IMR-90 (cell line): ENCODE data around the gene STAT5B. TPM values are rescaled to one million over a fixed set of nuclear protein-coding genes. Genes with fewer than 3 reads are reported as not detected.

ENCODE experiments used
- ATAC-seq: fragments of 200-7000 bp; cut with Tn5 transposase; 2 replicates; pipeline ENCODE4 v1.9.1; 2020; ENCODE audit warnings: low read depth, mild to moderate bottlenecking, moderate library complexity
- BruUV-seq: library from RNA; stranded (reverse); fragments of 400-500 nt; replicated peaks from 2 replicates; lab custom pipeline; 2021; lab: Mats Ljungman, UMichigan
- CTCF ChIA-PET: fragments of 300-600 bp; formaldehyde crosslinking; extraction: SDS; loops from one replicate; lab custom pipeline; 2021; ENCODE audit warnings: antibody characterized with exemption; lab: Yijun Ruan, JAX
- POLR2A ChIA-PET: fragments of 300-600 bp; sonication (Branson Sonifier 250); formaldehyde crosslinking; loops from one replicate; lab custom pipeline; 2022; ENCODE audit warnings: antibody characterized with exemption; ENCODE audit not compliant: unreplicated experiment; lab: Charles Lee
- DNase-seq: peaks from one replicate; pipeline ENCODE4 v3.0.0; 2013
- H2AFZ ChIP-seq: replicated peaks from 2 replicates; pipeline ENCODE3; 2013; ENCODE audit warnings: low read length, mild to moderate bottlenecking; ENCODE audit not compliant: poor library complexity
- H2AK5ac ChIP-seq: 2 replicates; pipeline ENCODE4 v1.6.1; 2013; ENCODE audit warnings: low read depth, low read length, inconsistent platforms
- H2AK9ac ChIP-seq: replicated peaks from 2 replicates; pipeline ENCODE3; 2013; ENCODE audit warnings: mild to moderate bottlenecking, low read depth, low read length, moderate library complexity; ENCODE audit not compliant: poor library complexity
- H2BK120ac ChIP-seq: 2 replicates; pipeline ENCODE4 v1.6.1; 2013; ENCODE audit warnings: low read depth, low read length, inconsistent platforms
- H2BK15ac ChIP-seq: 3 replicates; pipeline ENCODE4 v1.6.1; 2013; ENCODE audit warnings: low read depth, low read length, inconsistent platforms
- H2BK20ac ChIP-seq: 2 replicates; pipeline ENCODE4 v1.6.1; 2013; ENCODE audit warnings: low read depth, mild to moderate bottlenecking, inconsistent platforms, low read length, moderate library complexity
- H2BK5ac ChIP-seq: 2 replicates; pipeline ENCODE4 v1.6.1; 2013; ENCODE audit warnings: mild to moderate bottlenecking, low read depth, low read length, inconsistent platforms; ENCODE audit not compliant: poor library complexity, severe bottlenecking
- H3K14ac ChIP-seq: replicated peaks from 2 replicates; pipeline ENCODE4 v1.6.1; 2013; ENCODE audit warnings: low read depth, low read length, inconsistent platforms
- H3K18ac ChIP-seq: 2 replicates; pipeline ENCODE4 v1.6.1; 2013; ENCODE audit warnings: low read depth, low read length, control low read depth
- H3K23ac ChIP-seq: 2 replicates; pipeline ENCODE4 v1.6.1; 2013; ENCODE audit warnings: low read depth, low read length, inconsistent platforms
- H3K27ac ChIP-seq: 2 replicates; pipeline ENCODE4 v1.5.1; 2013; ENCODE audit warnings: mild to moderate bottlenecking, control low read depth, low read length; ENCODE audit not compliant: insufficient read depth
- H3K27me3 ChIP-seq: 2 replicates; pipeline ENCODE4 v1.6.1; 2013; ENCODE audit warnings: low read length; ENCODE audit not compliant: control insufficient read depth, insufficient read depth
- H3K36me3 ChIP-seq: 2 replicates; pipeline ENCODE4 v1.6.1; 2013; ENCODE audit warnings: low read length, mixed read lengths; ENCODE audit not compliant: control insufficient read depth, insufficient read depth
- H3K4ac ChIP-seq: 2 replicates; pipeline ENCODE4 v1.6.1; 2013; ENCODE audit warnings: low read depth, low read length, inconsistent platforms
- H3K4me1 ChIP-seq: 2 replicates; pipeline ENCODE4 v1.6.1; 2013; ENCODE audit warnings: low read length, mixed read lengths; ENCODE audit not compliant: control insufficient read depth, insufficient read depth
- H3K4me2 ChIP-seq: 2 replicates; pipeline ENCODE4 v1.6.1; 2013; ENCODE audit warnings: low read depth, mild to moderate bottlenecking, control low read depth, low read length, moderate library complexity
- H3K4me3 ChIP-seq: 2 replicates; pipeline ENCODE4 v1.5.1; 2013; ENCODE audit warnings: low read depth, mild to moderate bottlenecking, control low read depth, low read length, moderate library complexity; ENCODE audit not compliant: insufficient read depth
- H3K56ac ChIP-seq: 2 replicates; pipeline ENCODE4 v1.6.1; 2013; ENCODE audit warnings: low read length, inconsistent platforms; ENCODE audit not compliant: insufficient read depth; ENCODE audit errors: extremely low read depth
- H3K79me1 ChIP-seq, 2 experiments: 2 replicates each; pipeline ENCODE4 v1.6.1; 2013; ENCODE audit warnings: low read length in 2 of 2, inconsistent platforms in 1 of 2, low read depth in 1 of 2
- H3K9ac ChIP-seq: 2 replicates; pipeline ENCODE4 v1.6.1; 2013; ENCODE audit warnings: low read depth, low read length, control low read depth
- H3K9me1 ChIP-seq: 2 replicates; pipeline ENCODE4 v1.6.1; 2013; ENCODE audit warnings: low read length, inconsistent platforms; ENCODE audit not compliant: insufficient read depth
- H3K9me3 ChIP-seq: 2 replicates; pipeline ENCODE4 v1.6.1; 2013; ENCODE audit warnings: low read length; ENCODE audit not compliant: control insufficient read depth, insufficient read depth
- H4K20me1 ChIP-seq: 2 replicates; pipeline ENCODE4 v1.6.1; 2013; ENCODE audit warnings: low read length, inconsistent platforms; ENCODE audit not compliant: insufficient read depth
- H4K5ac ChIP-seq: 2 replicates; pipeline ENCODE4 v1.6.1; 2013; ENCODE audit warnings: mild to moderate bottlenecking, low read depth, low read length, control low read depth
- H4K8ac ChIP-seq, 2 experiments: 2 replicates each; pipeline ENCODE4 v1.6.1; 2013; ENCODE audit warnings: low read depth in 2 of 2, low read length in 2 of 2, control low read depth in 1 of 2, inconsistent platforms in 1 of 2
- H4K91ac ChIP-seq: 2 replicates; pipeline ENCODE4 v1.6.1; 2013; ENCODE audit warnings: low read depth, low read length, inconsistent platforms; ENCODE audit not compliant: insufficient read depth
- BHLHE40 ChIP-seq: fragments of 150-350 bp; IDR thresholded peaks from 2 replicates; pipeline ENCODE4 v1.6.1; 2016; ENCODE audit warnings: mild to moderate bottlenecking, low read depth, low read length
- CEBPB ChIP-seq: IDR thresholded peaks from 2 replicates; pipeline ENCODE4 v1.6.1; 2012; ENCODE audit warnings: low read depth, low read length, improper control_type of control experiment
- FOS ChIP-seq: fragments of 150-350 bp; IDR thresholded peaks from 2 replicates; pipeline ENCODE4 v1.6.1; 2016; ENCODE audit warnings: low read depth, low read length
- MAZ ChIP-seq: IDR thresholded peaks from 2 replicates; pipeline ENCODE4 v1.6.1; 2012; ENCODE audit warnings: low read depth, mild to moderate bottlenecking, low read length, improper control_type of control experiment, moderate library complexity, borderline replicate concordance
- NFE2L2 ChIP-seq: fragments of 150-350 bp; IDR thresholded peaks from 2 replicates; pipeline ENCODE4 v1.6.1; 2016; ENCODE audit warnings: low read depth, mild to moderate bottlenecking, low read length
- POLR2A ChIP-seq: IDR thresholded peaks from 2 replicates; pipeline ENCODE4 v1.6.1; 2012; ENCODE audit warnings: mild to moderate bottlenecking, low read depth, low read length
- RAD21 ChIP-seq: IDR thresholded peaks from 2 replicates; pipeline ENCODE4 v1.6.1; 2012; ENCODE audit warnings: low read length, improper control_type of control experiment
- RCOR1 ChIP-seq: IDR thresholded peaks from 2 replicates; pipeline ENCODE4 v1.6.1; 2012; ENCODE audit warnings: mild to moderate bottlenecking, low read length, improper control_type of control experiment; ENCODE audit not compliant: insufficient replicate concordance
- RFX5 ChIP-seq: IDR thresholded peaks from 2 replicates; pipeline ENCODE4 v1.8.0; 2012; ENCODE audit warnings: low read depth, mild to moderate bottlenecking, low read length, moderate library complexity
- WGBS, 2 experiments: methylation state at CpG; one replicate each; pipeline versions ENCODE4 v1.1.5 to v1.1.7; 2013; ENCODE audit warnings: missing lambda C conversion rate in 2 of 2; ENCODE audit not compliant: insufficient read length in 1 of 2; ENCODE audit errors: extremely low coverage in 2 of 2; 5-methylcytosine and 5-hydroxymethylcytosine counted together
- dilution Hi-C: fragments of 300-500 bp; cut with HindIII; formaldehyde crosslinking; loops from one replicate; pipeline ENCODE4 v1.14.3; 2018; ENCODE audit warnings: low sequenced_read_pairs; ENCODE audit not compliant: unreplicated experiment
- in situ Hi-C: fragments of 300-500 bp; cut with MboI; formaldehyde crosslinking; loops from 3 replicates; pipeline ENCODE4 v1.14.3; 2019; ENCODE audit warnings: low sequenced_read_pairs, inconsistent platforms, mixed read lengths
- intact Hi-C: fragments of 100-400 bp; cut with micrococcal nuclease; formaldehyde crosslinking; loops from 2 replicates; pipeline ENCODE4 v1.10.0; 2022
- polyA plus RNA-seq, 3 experiments: library from polyadenylated mRNA; depleted of rRNA; stranded (reverse); fragments of >200 nt; gene quantifications; 2 replicates each; pipeline ENCODE4 v1.2.3, GENCODE V29; 2012; ENCODE audit warnings: low replicate concordance in 1 of 3
- total RNA-seq: library from RNA; depleted of rRNA; stranded (reverse); fragments of >200 nt; gene quantifications from 2 replicates; pipeline ENCODE4 v1.2.3, GENCODE V29; 2012
- TF ChIP-seq, protein P1 (sequence below): fragments of 150-350 bp; IDR thresholded peaks from 2 replicates; pipeline ENCODE4 v1.6.1; 2017; ENCODE audit warnings: mild to moderate bottlenecking, antibody characterized with exemption, low read length, low read depth
- TF ChIP-seq, protein P2 (sequence below): conservative IDR thresholded peaks from 2 replicates; pipeline ENCODE4 v1.5.1; 2012; ENCODE audit warnings: mild to moderate bottlenecking, low read depth, low read length, improper control_type of control experiment
- TF ChIP-seq, protein P3 (sequence below): fragments of 150-350 bp; IDR thresholded peaks from 2 replicates; pipeline ENCODE4 v1.6.1; 2016; ENCODE audit warnings: low read depth, mild to moderate bottlenecking, low read length, moderate library complexity, borderline replicate concordance

The STAT5B gene
- total and polyA plus RNA-seq, 2 of the 4 experiments (the other 2 are of a cell fraction), result 24.4 to 29.6 TPM

DNA sequence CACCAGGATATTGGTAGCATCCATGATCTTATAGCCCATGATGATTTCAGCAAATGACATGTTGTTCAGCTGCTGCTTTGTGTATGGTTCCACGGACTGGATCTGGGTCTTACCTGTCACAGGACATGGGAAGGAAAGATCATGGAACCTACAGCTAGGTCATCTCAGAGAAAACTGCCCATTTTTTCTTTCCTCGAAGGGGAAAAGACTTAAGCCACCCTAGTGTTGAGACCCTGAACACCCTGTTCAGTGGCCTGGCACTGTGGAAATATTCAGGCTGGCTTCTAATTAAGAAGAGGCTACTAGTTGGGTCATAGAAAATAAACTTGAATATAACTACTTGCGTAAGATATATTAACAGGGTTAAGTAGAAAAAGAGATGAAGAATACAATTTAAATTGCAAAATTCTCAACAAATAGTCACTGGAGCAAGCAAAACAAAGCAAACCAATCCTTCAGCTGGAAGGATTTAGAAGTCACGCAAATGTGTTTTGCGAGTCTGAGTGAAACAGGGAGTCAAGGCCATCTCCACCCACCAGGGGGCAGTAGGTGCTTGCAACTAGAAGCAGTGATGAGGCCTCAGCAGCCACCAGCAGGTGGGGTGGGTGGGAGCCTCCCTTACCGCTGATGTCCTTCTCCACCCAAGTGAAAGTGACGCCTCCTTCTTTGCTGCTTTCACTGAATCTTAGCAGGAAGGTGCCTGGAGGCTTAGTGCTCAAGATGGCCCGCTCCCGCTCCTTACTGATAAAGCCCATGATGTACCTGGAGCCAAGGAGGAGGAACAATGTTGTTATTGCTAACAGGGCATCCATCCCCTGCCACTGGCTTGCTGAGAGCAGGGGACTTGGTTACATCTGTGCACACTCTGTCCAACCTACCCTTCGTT, 46.4 kb upstream of the STAT5B start:
- H3K56ac ChIP-seq, result no peak overlapping the region; the same call in 1 of the 2 replicates
- ChIA-PET POLR2A (no interaction called here), CTCF (interaction anchor here (0.6 to 1.4 kb wide), 9 partner anchors 20 to 208 kb away, joined by 3 to 4 read pairs (median 3); no protein-coding TSS in a partner anchor)
- peak overlapping the region; percentile 25; the same call in 1 of the 2 replicates for H3K23ac ChIP-seq
- H3K18ac ChIP-seq, result peak overlapping the region; percentile 66
- peak overlapping the region; percentile 73; the same call in 1 of the 2 replicates for H3K27ac ChIP-seq
- peak overlapping the region; percentile 78 for H2AK5ac ChIP-seq
- H2AK9ac ChIP-seq, result peak overlapping the region; percentile 21
- peak; percentile 87 for ATAC-seq
- H3K9me1 ChIP-seq, result peaks cover 29% of the 10 kb centered on the region
- no CpG with 5 or more reads among the region's 10 CpGs for WGBS, 2 experiments
- H4K91ac ChIP-seq, result peak overlapping the region; percentile 55
- 0 out of 2 replicates have a peak overlapping the region, but pooled peaks have one; percentile 1 for H3K9ac ChIP-seq
- peak overlapping the region; percentile 4 for H2AFZ ChIP-seq
- dilution Hi-C loops (no loop called here), intact Hi-C loops (loop anchor here (1.0 to 5.0 kb wide), 7 partner anchors 65 to 245 kb away; partner anchors contain the start of genes CAVIN1 and MLX), in situ Hi-C loops (loop anchor here (5.0 kb wide), 2 partner anchors 80 to 200 kb away; no protein-coding TSS in a partner anchor)
- no peak overlapping the region for H3K4me3 ChIP-seq
- peak overlapping the region; percentile 25; the same call in 1 of the 3 replicates for H2BK15ac ChIP-seq
- H3K4me2 ChIP-seq, result peak overlapping the region; percentile 21
- peaks cover 13% of the 10 kb centered on the region for H3K4me1 ChIP-seq
- BruUV-seq, result no TSS peak
- H3K79me1 ChIP-seq, result peaks cover 28 to 73% of the 10 kb centered on the region in 2 experiments; a peak in 3 of 4 replicates
- H2BK120ac ChIP-seq, result peak overlapping the region; percentile 8
- H4K8ac ChIP-seq, result peak overlapping the region in 1 of 2 experiments; percentile 44; a peak in 1 of 4 replicates
- DNase-seq, result peak; percentile 94
- H3K14ac ChIP-seq, result peak overlapping the region; percentile 35
- no peaks in the 10 kb centered on the region for H3K9me3 ChIP-seq
- peaks cover 18% of the 10 kb centered on the region; the same call in 1 of the 2 replicates for H4K20me1 ChIP-seq
- no peaks in the 10 kb centered on the region for H3K27me3 ChIP-seq
- H2BK20ac ChIP-seq, result peak overlapping the region; percentile 12; the same call in 1 of the 2 replicates
- peak overlapping the region; percentile 87 for H2BK5ac ChIP-seq
- peaks cover 59% of the 10 kb centered on the region for H3K36me3 ChIP-seq
- H4K5ac ChIP-seq, result peak overlapping the region; percentile 12; the same call in 1 of the 2 replicates
- H3K4ac ChIP-seq, result peak overlapping the region; percentile 62
- TF ChIP-seq, protein P1, sequence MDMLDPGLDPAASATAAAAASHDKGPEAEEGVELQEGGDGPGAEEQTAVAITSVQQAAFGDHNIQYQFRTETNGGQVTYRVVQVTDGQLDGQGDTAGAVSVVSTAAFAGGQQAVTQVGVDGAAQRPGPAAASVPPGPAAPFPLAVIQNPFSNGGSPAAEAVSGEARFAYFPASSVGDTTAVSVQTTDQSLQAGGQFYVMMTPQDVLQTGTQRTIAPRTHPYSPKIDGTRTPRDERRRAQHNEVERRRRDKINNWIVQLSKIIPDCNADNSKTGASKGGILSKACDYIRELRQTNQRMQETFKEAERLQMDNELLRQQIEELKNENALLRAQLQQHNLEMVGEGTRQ, result no peak
- TF ChIP-seq MAZ, result peak; percentile 74; the same call in 1 of the 2 replicates
- TF ChIP-seq, protein P2, sequence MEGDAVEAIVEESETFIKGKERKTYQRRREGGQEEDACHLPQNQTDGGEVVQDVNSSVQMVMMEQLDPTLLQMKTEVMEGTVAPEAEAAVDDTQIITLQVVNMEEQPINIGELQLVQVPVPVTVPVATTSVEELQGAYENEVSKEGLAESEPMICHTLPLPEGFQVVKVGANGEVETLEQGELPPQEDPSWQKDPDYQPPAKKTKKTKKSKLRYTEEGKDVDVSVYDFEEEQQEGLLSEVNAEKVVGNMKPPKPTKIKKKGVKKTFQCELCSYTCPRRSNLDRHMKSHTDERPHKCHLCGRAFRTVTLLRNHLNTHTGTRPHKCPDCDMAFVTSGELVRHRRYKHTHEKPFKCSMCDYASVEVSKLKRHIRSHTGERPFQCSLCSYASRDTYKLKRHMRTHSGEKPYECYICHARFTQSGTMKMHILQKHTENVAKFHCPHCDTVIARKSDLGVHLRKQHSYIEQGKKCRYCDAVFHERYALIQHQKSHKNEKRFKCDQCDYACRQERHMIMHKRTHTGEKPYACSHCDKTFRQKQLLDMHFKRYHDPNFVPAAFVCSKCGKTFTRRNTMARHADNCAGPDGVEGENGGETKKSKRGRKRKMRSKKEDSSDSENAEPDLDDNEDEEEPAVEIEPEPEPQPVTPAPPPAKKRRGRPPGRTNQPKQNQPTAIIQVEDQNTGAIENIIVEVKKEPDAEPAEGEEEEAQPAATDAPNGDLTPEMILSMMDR, result peak; percentile 100
- no peak for TF ChIP-seq NFE2L2
- TF ChIP-seq RCOR1, result no peak
- no peak for TF ChIP-seq RFX5
- no peak for TF ChIP-seq FOS
- peak; percentile 55; the same call in 1 of the 2 replicates for TF ChIP-seq CEBPB
- no peak for TF ChIP-seq BHLHE40
- TF ChIP-seq, protein P3, sequence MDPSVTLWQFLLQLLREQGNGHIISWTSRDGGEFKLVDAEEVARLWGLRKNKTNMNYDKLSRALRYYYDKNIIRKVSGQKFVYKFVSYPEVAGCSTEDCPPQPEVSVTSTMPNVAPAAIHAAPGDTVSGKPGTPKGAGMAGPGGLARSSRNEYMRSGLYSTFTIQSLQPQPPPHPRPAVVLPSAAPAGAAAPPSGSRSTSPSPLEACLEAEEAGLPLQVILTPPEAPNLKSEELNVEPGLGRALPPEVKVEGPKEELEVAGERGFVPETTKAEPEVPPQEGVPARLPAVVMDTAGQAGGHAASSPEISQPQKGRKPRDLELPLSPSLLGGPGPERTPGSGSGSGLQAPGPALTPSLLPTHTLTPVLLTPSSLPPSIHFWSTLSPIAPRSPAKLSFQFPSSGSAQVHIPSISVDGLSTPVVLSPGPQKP, result no peak
- TF ChIP-seq POLR2A, result peak; percentile 71
- TF ChIP-seq RAD21, result peak; percentile 99
